SK-N-SH treated with all-trans-retinoic acid at 6 μM for 48 hours (cell line): ENCODE results near the gene CELF1.

Experiments used
- ATAC-seq: fragments of 200-7000 bp; cut with Tn5 transposase; 3 replicates; pipeline ENCODE4 v1.9.1; 2020; ENCODE audit warnings: mild to moderate bottlenecking, moderate library complexity
- ARNTL ChIP-seq: fragments of 450-650 bp; formaldehyde crosslinking; IDR thresholded peaks from 2 replicates; pipeline ENCODE4 v1.5.0; 2020; ENCODE audit warnings: low read depth, mild to moderate bottlenecking, moderate library complexity, borderline replicate concordance
- BACH2 ChIP-seq: fragments of 250-450 bp; sonication (Bioruptor Pico); IDR thresholded peaks from 2 replicates; pipeline ENCODE4 v1.9.0; 2021; ENCODE audit warnings: mild to moderate bottlenecking, borderline replicate concordance
- CSDC2 ChIP-seq: fragments of 250-450 bp; sonication (Bioruptor Pico); IDR thresholded peaks from 2 replicates; pipeline ENCODE4 v1.5.0; 2020; ENCODE audit warnings: mild to moderate bottlenecking, moderate library complexity
- ESRRG ChIP-seq: fragments of 250-450 bp; sonication (Bioruptor Pico); IDR thresholded peaks from 2 replicates; pipeline ENCODE4 v1.6.1; 2021; ENCODE audit warnings: mild to moderate bottlenecking
- GLIS3 ChIP-seq: fragments of 250-450 bp; sonication (Bioruptor Pico); IDR thresholded peaks from 2 replicates; pipeline ENCODE4 v1.5.0; 2020; ENCODE audit warnings: mild to moderate bottlenecking, moderate library complexity
- RARB ChIP-seq: fragments of 250-450 bp; sonication (Bioruptor Pico); IDR thresholded peaks from 2 replicates; pipeline ENCODE4 v1.8.0; 2021; ENCODE audit warnings: mild to moderate bottlenecking, moderate library complexity
- SNAI2 ChIP-seq: fragments of 250-450 bp; sonication (Bioruptor Pico); IDR thresholded peaks from 2 replicates; pipeline ENCODE4 v1.5.0; 2020; ENCODE audit warnings: mild to moderate bottlenecking, moderate library complexity
- TCF4 ChIP-seq: fragments of 250-450 bp; sonication (Bioruptor Pico); IDR thresholded peaks from 2 replicates; pipeline ENCODE4 v1.8.0; 2021; ENCODE audit warnings: mild to moderate bottlenecking, moderate library complexity, borderline replicate concordance
- TOX ChIP-seq: fragments of 250-450 bp; sonication (Bioruptor Pico); IDR thresholded peaks from 2 replicates; pipeline ENCODE4 v1.8.0; 2021; ENCODE audit warnings: mild to moderate bottlenecking, moderate library complexity, borderline replicate concordance
- ZFP3 ChIP-seq: fragments of 250-450 bp; sonication (Bioruptor Pico); IDR thresholded peaks from 2 replicates; pipeline ENCODE4 v1.5.0; 2020; ENCODE audit warnings: mild to moderate bottlenecking, moderate library complexity
- ZFP30 ChIP-seq: fragments of 450-650 bp; formaldehyde crosslinking; IDR thresholded peaks from 2 replicates; pipeline ENCODE4 v1.5.0; 2022; ENCODE audit warnings: mild to moderate bottlenecking, moderate library complexity
- ZNF565 ChIP-seq: fragments of 450-650 bp; formaldehyde crosslinking; conservative IDR thresholded peaks from 2 replicates; pipeline ENCODE4 v1.5.0; 2020; ENCODE audit warnings: low read depth, mild to moderate bottlenecking, moderate library complexity
- ZNF70 ChIP-seq: fragments of 450-650 bp; formaldehyde crosslinking; IDR thresholded peaks from 2 replicates; pipeline ENCODE4 v1.5.0; 2020; ENCODE audit warnings: mild to moderate bottlenecking, moderate library complexity
- ZNF8 ChIP-seq: fragments of 450-650 bp; formaldehyde crosslinking; IDR thresholded peaks from 2 replicates; pipeline ENCODE4 v1.5.0; 2020; ENCODE audit warnings: mild to moderate bottlenecking, moderate library complexity
- TF ChIP-seq, protein P1 (sequence below): fragments of 250-450 bp; sonication (Bioruptor Pico); IDR thresholded peaks from 2 replicates; pipeline ENCODE4 v1.8.0; 2020; ENCODE audit warnings: mild to moderate bottlenecking, moderate library complexity, borderline replicate concordance
- TF ChIP-seq, protein P2 (sequence below): fragments of 250-450 bp; sonication (Bioruptor Pico); IDR thresholded peaks from 2 replicates; pipeline ENCODE4 v1.5.1; 2020; ENCODE audit warnings: low read depth, mild to moderate bottlenecking, moderate library complexity
- TF ChIP-seq, protein P3 (sequence below): fragments of 250-450 bp; sonication (Bioruptor Pico); IDR thresholded peaks from 2 replicates; pipeline ENCODE4 v1.5.1; 2021; ENCODE audit warnings: mild to moderate bottlenecking, moderate library complexity
- TF ChIP-seq, protein P4 (sequence below): fragments of 250-450 bp; sonication (Bioruptor Pico); IDR thresholded peaks from 2 replicates; pipeline ENCODE4 v1.8.0; 2021; ENCODE audit warnings: low read depth, mild to moderate bottlenecking, moderate library complexity, borderline replicate concordance
- TF ChIP-seq, protein P5 (sequence below): fragments of 250-450 bp; sonication (Bioruptor Pico); IDR thresholded peaks from 2 replicates; pipeline ENCODE4 v1.5.0; 2020; ENCODE audit warnings: mild to moderate bottlenecking, moderate library complexity

Gene CELF1

DNA sequence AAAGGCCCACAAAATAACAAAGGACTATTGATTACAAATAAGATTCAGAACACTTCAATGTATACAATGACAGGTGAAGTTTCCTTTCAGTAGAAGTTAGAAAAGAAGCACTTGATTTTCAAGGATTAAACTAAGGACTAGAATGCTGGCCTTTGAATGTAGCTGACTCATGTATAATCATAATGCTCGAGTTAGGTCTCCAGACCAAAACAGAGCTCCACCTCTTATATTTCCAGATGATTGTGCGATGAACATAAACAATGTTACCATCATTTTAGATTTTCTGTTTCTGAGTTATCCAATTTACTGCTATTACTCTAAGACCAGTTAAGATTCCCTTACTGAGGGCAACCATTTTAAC lies 63.6 kb downstream of the CELF1 start (continued):
- TF ChIP-seq, protein P1, sequence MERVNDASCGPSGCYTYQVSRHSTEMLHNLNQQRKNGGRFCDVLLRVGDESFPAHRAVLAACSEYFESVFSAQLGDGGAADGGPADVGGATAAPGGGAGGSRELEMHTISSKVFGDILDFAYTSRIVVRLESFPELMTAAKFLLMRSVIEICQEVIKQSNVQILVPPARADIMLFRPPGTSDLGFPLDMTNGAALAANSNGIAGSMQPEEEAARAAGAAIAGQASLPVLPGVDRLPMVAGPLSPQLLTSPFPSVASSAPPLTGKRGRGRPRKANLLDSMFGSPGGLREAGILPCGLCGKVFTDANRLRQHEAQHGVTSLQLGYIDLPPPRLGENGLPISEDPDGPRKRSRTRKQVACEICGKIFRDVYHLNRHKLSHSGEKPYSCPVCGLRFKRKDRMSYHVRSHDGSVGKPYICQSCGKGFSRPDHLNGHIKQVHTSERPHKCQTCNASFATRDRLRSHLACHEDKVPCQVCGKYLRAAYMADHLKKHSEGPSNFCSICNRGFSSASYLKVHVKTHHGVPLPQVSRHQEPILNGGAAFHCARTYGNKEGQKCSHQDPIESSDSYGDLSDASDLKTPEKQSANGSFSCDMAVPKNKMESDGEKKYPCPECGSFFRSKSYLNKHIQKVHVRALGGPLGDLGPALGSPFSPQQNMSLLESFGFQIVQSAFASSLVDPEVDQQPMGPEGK, result no peak
- no peak for TF ChIP-seq ZFP30 (CRISPR knock-in tag)

DNA sequence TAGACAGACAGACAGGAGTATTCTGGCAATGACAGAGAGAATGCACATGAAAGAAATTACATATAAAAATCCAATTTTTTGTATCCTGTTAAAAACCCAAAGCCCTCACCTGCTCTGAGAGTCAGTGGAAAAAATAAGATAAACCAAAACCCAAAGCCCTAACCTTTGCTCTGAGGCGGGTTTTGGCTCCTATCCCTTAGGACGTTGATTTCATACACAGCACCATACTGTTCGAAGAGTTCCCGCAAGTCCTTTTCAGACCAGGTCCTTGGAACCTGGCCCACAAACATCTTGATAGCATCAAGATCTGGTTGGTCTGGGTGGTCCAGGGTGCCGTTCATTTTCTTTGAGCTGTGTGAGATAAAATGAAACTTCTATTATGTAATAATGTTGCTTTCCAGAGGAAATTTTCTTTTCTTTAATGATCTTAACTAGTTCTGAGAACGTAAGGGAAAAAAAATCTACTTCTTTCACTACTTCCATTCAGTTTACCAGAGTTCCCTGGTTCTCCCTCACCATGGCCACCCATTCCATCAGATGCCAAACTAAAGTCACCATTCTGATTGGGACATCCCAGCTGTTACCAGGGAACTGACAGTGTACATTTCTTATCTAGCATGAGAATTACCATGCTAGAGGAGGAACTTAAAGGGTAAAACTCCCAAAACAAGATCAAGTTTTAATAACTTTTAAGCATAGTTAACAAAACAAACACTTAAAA lies 64.1 kb downstream of the CELF1 start:
- TF ChIP-seq ESRRG (CRISPR knock-in tag), result no peak
- TF ChIP-seq, protein P2, sequence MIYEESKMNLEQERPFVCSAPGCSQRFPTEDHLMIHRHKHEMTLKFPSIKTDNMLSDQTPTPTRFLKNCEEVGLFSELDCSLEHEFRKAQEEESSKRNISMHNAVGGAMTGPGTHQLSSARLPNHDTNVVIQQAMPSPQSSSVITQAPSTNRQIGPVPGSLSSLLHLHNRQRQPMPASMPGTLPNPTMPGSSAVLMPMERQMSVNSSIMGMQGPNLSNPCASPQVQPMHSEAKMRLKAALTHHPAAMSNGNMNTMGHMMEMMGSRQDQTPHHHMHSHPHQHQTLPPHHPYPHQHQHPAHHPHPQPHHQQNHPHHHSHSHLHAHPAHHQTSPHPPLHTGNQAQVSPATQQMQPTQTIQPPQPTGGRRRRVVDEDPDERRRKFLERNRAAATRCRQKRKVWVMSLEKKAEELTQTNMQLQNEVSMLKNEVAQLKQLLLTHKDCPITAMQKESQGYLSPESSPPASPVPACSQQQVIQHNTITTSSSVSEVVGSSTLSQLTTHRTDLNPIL (CRISPR knock-in tag), result no peak
- TF ChIP-seq ARNTL (CRISPR knock-in tag), result no peak
- no peak for TF ChIP-seq BACH2 (CRISPR knock-in tag)
- TF ChIP-seq CSDC2 (CRISPR knock-in tag), result no peak
- TF ChIP-seq SNAI2, result no peak
- no peak for TF ChIP-seq ZNF70 (CRISPR knock-in tag)
- TF ChIP-seq ZFP3 (CRISPR knock-in tag), result no peak
- no peak for TF ChIP-seq TCF4 (CRISPR knock-in tag)
- TF ChIP-seq, protein P3, sequence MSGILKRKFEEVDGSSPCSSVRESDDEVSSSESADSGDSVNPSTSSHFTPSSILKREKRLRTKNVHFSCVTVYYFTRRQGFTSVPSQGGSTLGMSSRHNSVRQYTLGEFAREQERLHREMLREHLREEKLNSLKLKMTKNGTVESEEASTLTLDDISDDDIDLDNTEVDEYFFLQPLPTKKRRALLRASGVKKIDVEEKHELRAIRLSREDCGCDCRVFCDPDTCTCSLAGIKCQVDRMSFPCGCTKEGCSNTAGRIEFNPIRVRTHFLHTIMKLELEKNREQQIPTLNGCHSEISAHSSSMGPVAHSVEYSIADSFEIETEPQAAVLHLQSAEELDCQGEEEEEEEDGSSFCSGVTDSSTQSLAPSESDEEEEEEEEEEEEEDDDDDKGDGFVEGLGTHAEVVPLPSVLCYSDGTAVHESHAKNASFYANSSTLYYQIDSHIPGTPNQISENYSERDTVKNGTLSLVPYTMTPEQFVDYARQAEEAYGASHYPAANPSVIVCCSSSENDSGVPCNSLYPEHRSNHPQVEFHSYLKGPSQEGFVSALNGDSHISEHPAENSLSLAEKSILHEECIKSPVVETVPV (CRISPR knock-in tag), result no peak
- no peak for TF ChIP-seq ZNF8 (CRISPR knock-in tag)
- TF ChIP-seq, protein P4, sequence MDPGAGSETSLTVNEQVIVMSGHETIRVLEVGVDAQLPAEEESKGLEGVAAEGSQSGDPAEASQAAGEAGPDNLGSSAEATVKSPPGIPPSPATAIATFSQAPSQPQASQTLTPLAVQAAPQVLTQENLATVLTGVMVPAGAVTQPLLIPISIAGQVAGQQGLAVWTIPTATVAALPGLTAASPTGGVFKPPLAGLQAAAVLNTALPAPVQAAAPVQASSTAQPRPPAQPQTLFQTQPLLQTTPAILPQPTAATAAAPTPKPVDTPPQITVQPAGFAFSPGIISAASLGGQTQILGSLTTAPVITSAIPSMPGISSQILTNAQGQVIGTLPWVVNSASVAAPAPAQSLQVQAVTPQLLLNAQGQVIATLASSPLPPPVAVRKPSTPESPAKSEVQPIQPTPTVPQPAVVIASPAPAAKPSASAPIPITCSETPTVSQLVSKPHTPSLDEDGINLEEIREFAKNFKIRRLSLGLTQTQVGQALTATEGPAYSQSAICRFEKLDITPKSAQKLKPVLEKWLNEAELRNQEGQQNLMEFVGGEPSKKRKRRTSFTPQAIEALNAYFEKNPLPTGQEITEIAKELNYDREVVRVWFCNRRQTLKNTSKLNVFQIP (CRISPR knock-in tag), result no peak
- TF ChIP-seq, protein P5, sequence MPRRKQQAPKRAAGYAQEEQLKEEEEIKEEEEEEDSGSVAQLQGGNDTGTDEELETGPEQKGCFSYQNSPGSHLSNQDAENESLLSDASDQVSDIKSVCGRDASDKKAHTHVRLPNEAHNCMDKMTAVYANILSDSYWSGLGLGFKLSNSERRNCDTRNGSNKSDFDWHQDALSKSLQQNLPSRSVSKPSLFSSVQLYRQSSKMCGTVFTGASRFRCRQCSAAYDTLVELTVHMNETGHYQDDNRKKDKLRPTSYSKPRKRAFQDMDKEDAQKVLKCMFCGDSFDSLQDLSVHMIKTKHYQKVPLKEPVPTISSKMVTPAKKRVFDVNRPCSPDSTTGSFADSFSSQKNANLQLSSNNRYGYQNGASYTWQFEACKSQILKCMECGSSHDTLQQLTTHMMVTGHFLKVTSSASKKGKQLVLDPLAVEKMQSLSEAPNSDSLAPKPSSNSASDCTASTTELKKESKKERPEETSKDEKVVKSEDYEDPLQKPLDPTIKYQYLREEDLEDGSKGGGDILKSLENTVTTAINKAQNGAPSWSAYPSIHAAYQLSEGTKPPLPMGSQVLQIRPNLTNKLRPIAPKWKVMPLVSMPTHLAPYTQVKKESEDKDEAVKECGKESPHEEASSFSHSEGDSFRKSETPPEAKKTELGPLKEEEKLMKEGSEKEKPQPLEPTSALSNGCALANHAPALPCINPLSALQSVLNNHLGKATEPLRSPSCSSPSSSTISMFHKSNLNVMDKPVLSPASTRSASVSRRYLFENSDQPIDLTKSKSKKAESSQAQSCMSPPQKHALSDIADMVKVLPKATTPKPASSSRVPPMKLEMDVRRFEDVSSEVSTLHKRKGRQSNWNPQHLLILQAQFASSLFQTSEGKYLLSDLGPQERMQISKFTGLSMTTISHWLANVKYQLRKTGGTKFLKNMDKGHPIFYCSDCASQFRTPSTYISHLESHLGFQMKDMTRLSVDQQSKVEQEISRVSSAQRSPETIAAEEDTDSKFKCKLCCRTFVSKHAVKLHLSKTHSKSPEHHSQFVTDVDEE (CRISPR knock-in tag), result no peak
- ATAC-seq, result no peak

DNA sequence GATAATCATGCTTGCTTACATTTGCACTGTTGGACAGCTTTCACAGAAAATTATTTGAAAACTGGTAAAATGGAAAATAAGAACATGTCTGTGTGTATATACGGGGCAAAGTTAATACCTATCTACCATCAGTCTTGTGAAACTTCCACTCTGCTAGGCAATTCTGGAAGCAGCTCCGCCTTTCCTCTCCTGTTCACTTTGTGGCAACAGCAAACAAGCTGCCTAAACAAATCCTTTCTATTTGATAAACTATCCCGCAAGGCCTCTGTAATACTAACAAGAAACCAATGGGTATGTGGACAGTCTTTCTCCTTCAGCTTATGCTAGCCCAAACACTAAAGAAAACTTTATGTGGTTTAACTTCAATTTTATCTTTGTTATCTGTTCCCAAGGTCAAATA lies 64.8 kb downstream of the CELF1 start:
- ATAC-seq, result no peak
- TF ChIP-seq TOX (CRISPR knock-in tag) (no peak), ESRRG (CRISPR knock-in tag) (no peak), ZFP30 (CRISPR knock-in tag) (no peak), ZNF8 (CRISPR knock-in tag) (no peak), RARB (no peak), ZFP3 (CRISPR knock-in tag) (no peak), ZNF70 (CRISPR knock-in tag) (no peak), GLIS3 (CRISPR knock-in tag) (no peak), ZNF565 (CRISPR knock-in tag) (no peak), ARNTL (CRISPR knock-in tag) (no peak), SNAI2 (no peak)
- TF ChIP-seq, protein P3 (CRISPR knock-in tag), result no peak
- TF ChIP-seq, protein P4 (CRISPR knock-in tag), result no peak
- TF ChIP-seq, protein P5 (CRISPR knock-in tag), result no peak
